Liver (tissue), 9 donors: Measurements from ENCODE around the gene MYOF. TPM values are rescaled to one million over a fixed set of nuclear protein-coding genes. Genes with fewer than 3 reads are reported as not detected.

Experiments
- DNase-seq: peaks from one replicate; pipeline ENCODE4 v3.0.0-alpha.2; 2017; ENCODE audit warnings: low spot score
- H3K27ac ChIP-seq, 2 donors: one replicate each; pipeline ENCODE4 v1.7.0; 2013; ENCODE audit warnings: inconsistent platforms in 2 of 2, low read length in 2 of 2, control low read depth in 1 of 2, low read depth in 1 of 2, mild to moderate bottlenecking in 1 of 2
- H3K27me3 ChIP-seq, 4 donors: one replicate each; pipeline versions ENCODE4 v1.6.1 to v1.7.0; 2013; ENCODE audit warnings: low read length in 3 of 4, inconsistent platforms in 1 of 4, mild to moderate bottlenecking in 1 of 4, moderate library complexity in 1 of 4; ENCODE audit not compliant: control insufficient read depth in 4 of 4, insufficient read depth in 4 of 4
- H3K36me3 ChIP-seq, 4 donors: one replicate each; pipeline versions ENCODE4 v1.6.1 to v1.7.0; 2013; ENCODE audit warnings: low read length in 3 of 4, mild to moderate bottlenecking in 3 of 4, low read depth in 1 of 4, moderate library complexity in 1 of 4; ENCODE audit not compliant: control insufficient read depth in 4 of 4, insufficient read depth in 3 of 4
- H3K4me1 ChIP-seq, 4 donors: one replicate each; pipeline versions ENCODE4 v1.6.1 to v1.7.0; 2013; ENCODE audit warnings: low read length in 3 of 4, mild to moderate bottlenecking in 3 of 4, moderate library complexity in 1 of 4; ENCODE audit not compliant: control insufficient read depth in 4 of 4, insufficient read depth in 4 of 4
- H3K4me3 ChIP-seq, 3 donors: one replicate each; pipeline versions ENCODE4 v1.6.1 to v1.7.0; 2013; ENCODE audit warnings: low read length in 3 of 3, control low read depth in 1 of 3, low read depth in 1 of 3, mild to moderate bottlenecking in 1 of 3
- H3K9ac ChIP-seq, 2 donors: one replicate each; pipeline ENCODE4 v1.7.0; 2013; ENCODE audit warnings: low read length in 2 of 2, mild to moderate bottlenecking in 2 of 2, moderate library complexity in 2 of 2, control low read depth in 1 of 2, low read depth in 1 of 2
- H3K9me3 ChIP-seq, 4 donors: one replicate each; pipeline versions ENCODE4 v1.6.1 to v1.7.0; 2013; ENCODE audit warnings: low read length in 3 of 4; ENCODE audit not compliant: control insufficient read depth in 4 of 4
- EGR1 ChIP-seq, 2 donors: IDR thresholded peaks; 2 replicates each; pipeline ENCODE4 v1.6.1; 2016 to 2018; ENCODE audit warnings: antibody characterized with exemption in 2 of 2, low read depth in 2 of 2
- FOXA1 ChIP-seq: IDR thresholded peaks from 2 replicates; pipeline ENCODE4 v1.6.1; 2016; ENCODE audit warnings: antibody characterized with exemption
- FOXA2 ChIP-seq: IDR thresholded peaks from 2 replicates; pipeline ENCODE4 v1.6.1; 2016; ENCODE audit warnings: antibody characterized with exemption
- GABPA ChIP-seq, 2 donors: IDR thresholded peaks in 1 of 2; conservative IDR thresholded peaks in 1 of 2; 2 replicates each; pipeline ENCODE4 v1.6.1; 2016; ENCODE audit warnings: antibody characterized with exemption in 2 of 2, mild to moderate bottlenecking in 1 of 2, moderate library complexity in 1 of 2
- HNF4A ChIP-seq, 2 donors: conservative IDR thresholded peaks; 2 replicates each; pipeline ENCODE4 v1.6.1; 2016; ENCODE audit warnings: antibody characterized with exemption in 2 of 2, mild to moderate bottlenecking in 2 of 2
- HNF4G ChIP-seq: IDR thresholded peaks from 2 replicates; pipeline ENCODE4 v1.6.1; 2016; ENCODE audit warnings: antibody characterized with exemption
- JUND ChIP-seq, 2 donors: IDR thresholded peaks; 2 replicates each; pipeline ENCODE4 v1.6.1; 2016; ENCODE audit warnings: antibody characterized with exemption in 2 of 2
- NR2F2 ChIP-seq: IDR thresholded peaks from 2 replicates; pipeline ENCODE4 v1.6.1; 2016; ENCODE audit warnings: antibody characterized with exemption
- RAD21 ChIP-seq, 2 donors: IDR thresholded peaks; 2 replicates each; pipeline ENCODE4 v1.6.1; 2016; ENCODE audit warnings: antibody characterized with exemption in 2 of 2, mild to moderate bottlenecking in 2 of 2
- RXRA ChIP-seq, 2 donors: IDR thresholded peaks; 2 replicates each; pipeline ENCODE4 v1.6.1; 2017 to 2018; ENCODE audit warnings: antibody characterized with exemption in 2 of 2, mild to moderate bottlenecking in 1 of 2
- SP1 ChIP-seq: IDR thresholded peaks from 2 replicates; pipeline ENCODE4 v1.6.1; 2018; ENCODE audit warnings: antibody characterized with exemption, mild to moderate bottlenecking
- TAF1 ChIP-seq: conservative IDR thresholded peaks from 2 replicates; pipeline ENCODE4 v1.6.1; 2016; ENCODE audit warnings: antibody characterized with exemption, mild to moderate bottlenecking
- YY1 ChIP-seq: IDR thresholded peaks from 2 replicates; pipeline ENCODE4 v1.6.1; 2016; ENCODE audit warnings: antibody characterized with exemption, mild to moderate bottlenecking
- WGBS: extraction: QIAGEN DNeasy Blood & Tissue Kit; methylation state at CpG from one replicate; pipeline ENCODE4 v1.1.7; 2013; 5-methylcytosine and 5-hydroxymethylcytosine counted together
- polyA plus RNA-seq, 2 donors: library from polyadenylated mRNA; stranded (reverse) in 1 of 2; unstranded in 1 of 2; fragments of 200-250 nt in 1 of 2; fragments of >200 nt in 1 of 2; fragmentation: Nextera tagmentation in 1 of 2; extraction: Ambion mirVana in 1 of 2; gene quantifications; one replicate each; pipeline versions ENCODE4 v1.2.1 to v1.2.3, GENCODE V29; 2013 to 2015
- total RNA-seq, 2 donors: library from RNA; depleted of rRNA; stranded (reverse); fragments of >200 nt; gene quantifications; one replicate each; pipeline ENCODE4 v1.2.3, GENCODE V29; 2014
- TF ChIP-seq, protein P1 (sequence below): IDR thresholded peaks from 2 replicates; pipeline ENCODE4 v1.6.1; 2016; ENCODE audit warnings: antibody characterized with exemption, mild to moderate bottlenecking
- TF ChIP-seq, protein P2 (sequence below): fragments of 150-350 bp; IDR thresholded peaks from 2 replicates; pipeline ENCODE4 v1.5.1; 2017; ENCODE audit warnings: improper control_type of control experiment, low read depth, low read length; ENCODE audit not compliant: missing input control
- TF ChIP-seq, protein P3 (sequence below): IDR thresholded peaks from 2 replicates; pipeline ENCODE4 v1.6.1; 2016; ENCODE audit warnings: antibody characterized with exemption
- TF ChIP-seq, protein P4 (sequence below): IDR thresholded peaks from 2 replicates; pipeline ENCODE4 v1.6.1; 2016; ENCODE audit warnings: antibody characterized with exemption
- donor health status: healthy.
- donor health status: healthy.
- donor health status: healthy.
- donor health status: healthy.
- donor health status: healthy.

The MYOF gene
- total and polyA plus RNA-seq, 4 donors, result 0.89 to 5.7 (median 3.2) TPM

DNA sequence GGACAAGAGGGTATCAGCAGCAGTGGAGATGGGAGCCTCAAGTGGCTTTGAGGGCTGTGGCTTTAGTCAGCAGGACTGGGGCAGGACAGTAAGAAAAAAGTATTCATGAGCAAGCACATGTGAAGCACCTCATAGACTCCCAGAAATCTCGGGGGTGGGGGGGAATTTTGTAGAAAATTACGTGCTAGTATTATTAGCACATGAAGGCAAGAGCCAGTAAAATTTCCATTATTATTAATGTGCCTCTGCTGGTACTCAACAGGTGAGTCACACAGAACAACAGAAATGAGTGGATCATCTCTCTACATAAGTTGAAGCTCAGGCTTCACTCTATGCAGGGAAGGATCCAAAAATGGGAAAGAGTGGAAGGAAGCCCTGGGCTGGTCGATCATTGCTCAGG is 114.5 kb downstream of the MYOF start:
- Histone ChIP-seq H3K27ac (no peak overlapping the region), H3K36me3 (no peaks in the 10 kb centered on the region), H3K4me3 (no peak overlapping the region), H3K27me3 (no peaks in the 10 kb centered on the region), H3K4me1 (no peaks in the 10 kb centered on the region), H3K9me3 (no peaks in the 10 kb centered on the region), H3K9ac (no peak overlapping the region)
- no peak for TF ChIP-seq FOXA2
- no peak for TF ChIP-seq SP1
- TF ChIP-seq RXRA (IDR thresholded peaks at IDR 0.05), result no peak
- TF ChIP-seq YY1, result no peak
- no peak for TF ChIP-seq NR2F2
- TF ChIP-seq FOXA1, result no peak
- TF ChIP-seq EGR1 (IDR thresholded peaks at IDR 0.05; ENCODE audit: low read depth in 2 of 2), result no peak
- no peak for TF ChIP-seq RAD21 (IDR thresholded peaks at IDR 0.05)
- no peak for TF ChIP-seq GABPA (IDR thresholded peaks at IDR 0.05 in 1 of 2, conservative IDR thresholded peaks at IDR 0.05 in 1 of 2)
- TF ChIP-seq TAF1, result no peak
- TF ChIP-seq JUND (IDR thresholded peaks at IDR 0.05), result no peak
- TF ChIP-seq HNF4A (conservative IDR thresholded peaks at IDR 0.05), result no peak
- TF ChIP-seq, protein P1, sequence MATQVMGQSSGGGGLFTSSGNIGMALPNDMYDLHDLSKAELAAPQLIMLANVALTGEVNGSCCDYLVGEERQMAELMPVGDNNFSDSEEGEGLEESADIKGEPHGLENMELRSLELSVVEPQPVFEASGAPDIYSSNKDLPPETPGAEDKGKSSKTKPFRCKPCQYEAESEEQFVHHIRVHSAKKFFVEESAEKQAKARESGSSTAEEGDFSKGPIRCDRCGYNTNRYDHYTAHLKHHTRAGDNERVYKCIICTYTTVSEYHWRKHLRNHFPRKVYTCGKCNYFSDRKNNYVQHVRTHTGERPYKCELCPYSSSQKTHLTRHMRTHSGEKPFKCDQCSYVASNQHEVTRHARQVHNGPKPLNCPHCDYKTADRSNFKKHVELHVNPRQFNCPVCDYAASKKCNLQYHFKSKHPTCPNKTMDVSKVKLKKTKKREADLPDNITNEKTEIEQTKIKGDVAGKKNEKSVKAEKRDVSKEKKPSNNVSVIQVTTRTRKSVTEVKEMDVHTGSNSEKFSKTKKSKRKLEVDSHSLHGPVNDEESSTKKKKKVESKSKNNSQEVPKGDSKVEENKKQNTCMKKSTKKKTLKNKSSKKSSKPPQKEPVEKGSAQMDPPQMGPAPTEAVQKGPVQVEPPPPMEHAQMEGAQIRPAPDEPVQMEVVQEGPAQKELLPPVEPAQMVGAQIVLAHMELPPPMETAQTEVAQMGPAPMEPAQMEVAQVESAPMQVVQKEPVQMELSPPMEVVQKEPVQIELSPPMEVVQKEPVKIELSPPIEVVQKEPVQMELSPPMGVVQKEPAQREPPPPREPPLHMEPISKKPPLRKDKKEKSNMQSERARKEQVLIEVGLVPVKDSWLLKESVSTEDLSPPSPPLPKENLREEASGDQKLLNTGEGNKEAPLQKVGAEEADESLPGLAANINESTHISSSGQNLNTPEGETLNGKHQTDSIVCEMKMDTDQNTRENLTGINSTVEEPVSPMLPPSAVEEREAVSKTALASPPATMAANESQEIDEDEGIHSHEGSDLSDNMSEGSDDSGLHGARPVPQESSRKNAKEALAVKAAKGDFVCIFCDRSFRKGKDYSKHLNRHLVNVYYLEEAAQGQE, result no peak
- TF ChIP-seq, protein P2, sequence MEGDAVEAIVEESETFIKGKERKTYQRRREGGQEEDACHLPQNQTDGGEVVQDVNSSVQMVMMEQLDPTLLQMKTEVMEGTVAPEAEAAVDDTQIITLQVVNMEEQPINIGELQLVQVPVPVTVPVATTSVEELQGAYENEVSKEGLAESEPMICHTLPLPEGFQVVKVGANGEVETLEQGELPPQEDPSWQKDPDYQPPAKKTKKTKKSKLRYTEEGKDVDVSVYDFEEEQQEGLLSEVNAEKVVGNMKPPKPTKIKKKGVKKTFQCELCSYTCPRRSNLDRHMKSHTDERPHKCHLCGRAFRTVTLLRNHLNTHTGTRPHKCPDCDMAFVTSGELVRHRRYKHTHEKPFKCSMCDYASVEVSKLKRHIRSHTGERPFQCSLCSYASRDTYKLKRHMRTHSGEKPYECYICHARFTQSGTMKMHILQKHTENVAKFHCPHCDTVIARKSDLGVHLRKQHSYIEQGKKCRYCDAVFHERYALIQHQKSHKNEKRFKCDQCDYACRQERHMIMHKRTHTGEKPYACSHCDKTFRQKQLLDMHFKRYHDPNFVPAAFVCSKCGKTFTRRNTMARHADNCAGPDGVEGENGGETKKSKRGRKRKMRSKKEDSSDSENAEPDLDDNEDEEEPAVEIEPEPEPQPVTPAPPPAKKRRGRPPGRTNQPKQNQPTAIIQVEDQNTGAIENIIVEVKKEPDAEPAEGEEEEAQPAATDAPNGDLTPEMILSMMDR, result no peak
- no peak for TF ChIP-seq HNF4G
- TF ChIP-seq, protein P3, sequence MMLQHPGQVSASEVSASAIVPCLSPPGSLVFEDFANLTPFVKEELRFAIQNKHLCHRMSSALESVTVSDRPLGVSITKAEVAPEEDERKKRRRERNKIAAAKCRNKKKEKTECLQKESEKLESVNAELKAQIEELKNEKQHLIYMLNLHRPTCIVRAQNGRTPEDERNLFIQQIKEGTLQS, result no peak
- WGBS, result 86% methylated on average over 3 of the region's 3 CpGs
- DNase-seq, result no peak

DNA sequence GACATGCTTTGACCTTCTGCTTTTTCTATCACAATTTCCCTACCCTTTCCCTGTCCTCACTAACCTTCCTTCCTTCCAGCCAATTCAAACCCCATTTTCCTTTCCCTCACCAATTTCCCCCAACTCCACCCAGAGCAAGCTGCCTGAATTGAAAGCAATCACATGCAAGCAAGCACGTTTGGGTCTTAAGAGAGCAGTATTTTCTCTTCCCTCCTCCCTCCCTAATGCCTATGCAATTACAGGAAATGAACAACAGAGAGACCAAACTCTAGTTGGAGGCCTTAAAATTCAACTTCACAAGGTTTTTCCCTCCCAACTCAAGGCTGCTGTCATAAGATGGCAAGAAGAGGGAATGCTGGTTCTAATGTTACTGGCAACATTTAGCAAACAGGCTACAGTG is 117.2 kb downstream of the MYOF start:
- no peaks in the 10 kb centered on the region for H3K9me3 ChIP-seq

More for the DNA sequence above, 117.2 kb downstream of the MYOF start:
- DNase-seq, result no peak
- Histone ChIP-seq H3K9ac (no peak overlapping the region), H3K27me3 (no peaks in the 10 kb centered on the region), H3K36me3 (no peaks in the 10 kb centered on the region), H3K4me3 (no peak overlapping the region), H3K4me1 (no peaks in the 10 kb centered on the region), H3K27ac (no peak overlapping the region)
- TF ChIP-seq EGR1 (IDR thresholded peaks at IDR 0.05; ENCODE audit: low read depth in 2 of 2) (no peak), SP1 (no peak), FOXA1 (no peak), YY1 (no peak), RAD21 (IDR thresholded peaks at IDR 0.05) (no peak), FOXA2 (no peak), HNF4A (conservative IDR thresholded peaks at IDR 0.05) (no peak), RXRA (IDR thresholded peaks at IDR 0.05) (no peak)
- TF ChIP-seq, protein P3, result no peak
- TF ChIP-seq, protein P4, sequence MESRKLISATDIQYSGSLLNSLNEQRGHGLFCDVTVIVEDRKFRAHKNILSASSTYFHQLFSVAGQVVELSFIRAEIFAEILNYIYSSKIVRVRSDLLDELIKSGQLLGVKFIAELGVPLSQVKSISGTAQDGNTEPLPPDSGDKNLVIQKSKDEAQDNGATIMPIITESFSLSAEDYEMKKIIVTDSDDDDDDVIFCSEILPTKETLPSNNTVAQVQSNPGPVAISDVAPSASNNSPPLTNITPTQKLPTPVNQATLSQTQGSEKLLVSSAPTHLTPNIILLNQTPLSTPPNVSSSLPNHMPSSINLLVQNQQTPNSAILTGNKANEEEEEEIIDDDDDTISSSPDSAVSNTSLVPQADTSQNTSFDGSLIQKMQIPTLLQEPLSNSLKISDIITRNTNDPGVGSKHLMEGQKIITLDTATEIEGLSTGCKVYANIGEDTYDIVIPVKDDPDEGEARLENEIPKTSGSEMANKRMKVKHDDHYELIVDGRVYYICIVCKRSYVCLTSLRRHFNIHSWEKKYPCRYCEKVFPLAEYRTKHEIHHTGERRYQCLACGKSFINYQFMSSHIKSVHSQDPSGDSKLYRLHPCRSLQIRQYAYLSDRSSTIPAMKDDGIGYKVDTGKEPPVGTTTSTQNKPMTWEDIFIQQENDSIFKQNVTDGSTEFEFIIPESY, result no peak
- 38% methylated on average over 1 of the region's 1 CpG for WGBS
